Ishikawa (cell line): Measurements from ENCODE around the gene PCDHGA12.

Source experiments
- CEBPB ChIP-seq: IDR thresholded peaks from 2 replicates; pipeline ENCODE4 v1.6.1; 2012
- CREB1 ChIP-seq: IDR thresholded peaks from 2 replicates; pipeline ENCODE4 v1.6.1; 2012; ENCODE audit warnings: low read depth
- EGR1 ChIP-seq: IDR thresholded peaks from 2 replicates; pipeline ENCODE4 v1.6.1; 2012
- EP300 ChIP-seq: IDR thresholded peaks from 2 replicates; pipeline ENCODE4 v1.6.1; 2012; ENCODE audit warnings: borderline replicate concordance
- FOXM1 ChIP-seq: IDR thresholded peaks from 2 replicates; pipeline ENCODE4 v1.6.1; 2012; ENCODE audit warnings: low read depth, borderline replicate concordance
- NFIC ChIP-seq: IDR thresholded peaks from 2 replicates; pipeline ENCODE4 v1.6.1; 2012
- RAD21 ChIP-seq: IDR thresholded peaks from 2 replicates; pipeline ENCODE4 v1.6.1; 2012; ENCODE audit warnings: low read depth
- TAF1 ChIP-seq: IDR thresholded peaks from 2 replicates; pipeline ENCODE4 v1.6.1; 2012; ENCODE audit warnings: low read depth, mild to moderate bottlenecking
- TEAD4 ChIP-seq: IDR thresholded peaks from 2 replicates; pipeline ENCODE4 v1.6.1; 2012
- YY1 ChIP-seq: IDR thresholded peaks from 2 replicates; pipeline ENCODE4 v1.6.1; 2012; ENCODE audit warnings: low read depth
- TF ChIP-seq, protein P1 (sequence below): IDR thresholded peaks from 2 replicates; pipeline ENCODE4 v1.6.1; 2012; ENCODE audit warnings: low read depth, mild to moderate bottlenecking
- TF ChIP-seq, protein P2 (sequence below): IDR thresholded peaks from 2 replicates; pipeline ENCODE4 v1.6.1; 2012

DNA sequence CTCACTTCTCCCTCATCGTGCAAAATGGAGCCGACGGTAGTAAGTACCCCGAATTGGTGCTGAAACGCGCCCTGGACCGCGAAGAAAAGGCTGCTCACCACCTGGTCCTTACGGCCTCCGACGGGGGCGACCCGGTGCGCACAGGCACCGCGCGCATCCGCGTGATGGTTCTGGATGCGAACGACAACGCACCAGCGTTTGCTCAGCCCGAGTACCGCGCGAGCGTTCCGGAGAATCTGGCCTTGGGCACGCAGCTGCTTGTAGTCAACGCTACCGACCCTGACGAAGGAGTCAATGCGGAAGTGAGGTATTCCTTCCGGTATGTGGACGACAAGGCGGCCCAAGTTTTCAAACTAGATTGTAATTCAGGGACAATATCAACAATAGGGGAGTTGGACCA, 979 bp downstream of the PCDHGA12 start:
- no peak for TF ChIP-seq TEAD4
- TF ChIP-seq, protein P1, sequence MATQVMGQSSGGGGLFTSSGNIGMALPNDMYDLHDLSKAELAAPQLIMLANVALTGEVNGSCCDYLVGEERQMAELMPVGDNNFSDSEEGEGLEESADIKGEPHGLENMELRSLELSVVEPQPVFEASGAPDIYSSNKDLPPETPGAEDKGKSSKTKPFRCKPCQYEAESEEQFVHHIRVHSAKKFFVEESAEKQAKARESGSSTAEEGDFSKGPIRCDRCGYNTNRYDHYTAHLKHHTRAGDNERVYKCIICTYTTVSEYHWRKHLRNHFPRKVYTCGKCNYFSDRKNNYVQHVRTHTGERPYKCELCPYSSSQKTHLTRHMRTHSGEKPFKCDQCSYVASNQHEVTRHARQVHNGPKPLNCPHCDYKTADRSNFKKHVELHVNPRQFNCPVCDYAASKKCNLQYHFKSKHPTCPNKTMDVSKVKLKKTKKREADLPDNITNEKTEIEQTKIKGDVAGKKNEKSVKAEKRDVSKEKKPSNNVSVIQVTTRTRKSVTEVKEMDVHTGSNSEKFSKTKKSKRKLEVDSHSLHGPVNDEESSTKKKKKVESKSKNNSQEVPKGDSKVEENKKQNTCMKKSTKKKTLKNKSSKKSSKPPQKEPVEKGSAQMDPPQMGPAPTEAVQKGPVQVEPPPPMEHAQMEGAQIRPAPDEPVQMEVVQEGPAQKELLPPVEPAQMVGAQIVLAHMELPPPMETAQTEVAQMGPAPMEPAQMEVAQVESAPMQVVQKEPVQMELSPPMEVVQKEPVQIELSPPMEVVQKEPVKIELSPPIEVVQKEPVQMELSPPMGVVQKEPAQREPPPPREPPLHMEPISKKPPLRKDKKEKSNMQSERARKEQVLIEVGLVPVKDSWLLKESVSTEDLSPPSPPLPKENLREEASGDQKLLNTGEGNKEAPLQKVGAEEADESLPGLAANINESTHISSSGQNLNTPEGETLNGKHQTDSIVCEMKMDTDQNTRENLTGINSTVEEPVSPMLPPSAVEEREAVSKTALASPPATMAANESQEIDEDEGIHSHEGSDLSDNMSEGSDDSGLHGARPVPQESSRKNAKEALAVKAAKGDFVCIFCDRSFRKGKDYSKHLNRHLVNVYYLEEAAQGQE, result no peak
- no peak for TF ChIP-seq TAF1
- no peak for TF ChIP-seq EGR1
- no peak for TF ChIP-seq CREB1
- no peak for TF ChIP-seq YY1
- no peak for TF ChIP-seq EP300
- no peak for TF ChIP-seq RAD21
- no peak for TF ChIP-seq FOXM1
- no peak for TF ChIP-seq CEBPB
- TF ChIP-seq, protein P2, sequence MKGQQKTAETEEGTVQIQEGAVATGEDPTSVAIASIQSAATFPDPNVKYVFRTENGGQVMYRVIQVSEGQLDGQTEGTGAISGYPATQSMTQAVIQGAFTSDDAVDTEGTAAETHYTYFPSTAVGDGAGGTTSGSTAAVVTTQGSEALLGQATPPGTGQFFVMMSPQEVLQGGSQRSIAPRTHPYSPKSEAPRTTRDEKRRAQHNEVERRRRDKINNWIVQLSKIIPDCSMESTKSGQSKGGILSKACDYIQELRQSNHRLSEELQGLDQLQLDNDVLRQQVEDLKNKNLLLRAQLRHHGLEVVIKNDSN, result no peak
- no peak for TF ChIP-seq NFIC
